Measurements from ENCODE around the gene JMJD8.

The JMJD8 gene

DNA sequence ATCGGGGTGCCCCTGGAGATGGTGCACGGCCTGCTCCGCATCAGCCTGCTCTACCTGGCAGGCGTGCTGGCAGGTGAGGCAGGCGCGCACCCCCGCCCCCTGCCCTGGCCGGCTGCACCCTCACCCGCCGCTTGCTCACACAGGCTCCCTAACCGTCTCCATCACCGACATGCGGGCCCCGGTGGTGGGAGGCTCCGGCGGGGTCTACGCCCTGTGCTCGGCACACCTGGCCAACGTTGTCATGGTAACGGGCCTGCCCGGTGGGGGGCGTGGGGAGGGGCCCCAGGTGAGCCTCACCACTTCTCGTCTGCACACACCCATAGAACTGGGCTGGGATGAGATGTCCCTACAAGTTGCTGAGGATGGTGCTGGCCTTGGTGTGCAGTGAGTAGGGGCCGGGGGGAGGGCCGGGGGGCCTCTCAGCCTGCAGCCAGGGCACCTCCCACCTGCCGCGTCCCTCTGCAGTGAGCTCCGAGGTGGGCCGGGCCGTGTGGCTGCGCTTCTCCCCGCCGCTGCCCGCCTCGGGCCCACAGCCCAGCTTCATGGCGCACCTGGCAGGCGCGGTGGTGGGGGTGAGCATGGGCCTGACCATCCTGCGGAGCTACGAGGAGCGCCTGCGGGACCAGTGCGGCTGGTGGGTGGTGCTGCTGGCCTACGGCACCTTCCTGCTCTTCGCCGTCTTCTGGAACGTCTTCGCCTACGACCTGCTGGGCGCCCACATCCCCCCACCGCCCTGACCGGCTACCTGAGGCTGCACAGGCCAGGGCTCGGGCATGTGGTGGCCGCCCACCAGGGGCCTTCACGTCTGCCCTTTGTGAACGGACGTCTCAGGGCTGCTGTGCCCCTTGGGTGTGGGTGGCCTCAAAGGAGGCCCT, 6.6 kb downstream of the JMJD8 start:
- no peak for DNase-seq (ENCODE audit: low read depth, low spot score)

DNA sequence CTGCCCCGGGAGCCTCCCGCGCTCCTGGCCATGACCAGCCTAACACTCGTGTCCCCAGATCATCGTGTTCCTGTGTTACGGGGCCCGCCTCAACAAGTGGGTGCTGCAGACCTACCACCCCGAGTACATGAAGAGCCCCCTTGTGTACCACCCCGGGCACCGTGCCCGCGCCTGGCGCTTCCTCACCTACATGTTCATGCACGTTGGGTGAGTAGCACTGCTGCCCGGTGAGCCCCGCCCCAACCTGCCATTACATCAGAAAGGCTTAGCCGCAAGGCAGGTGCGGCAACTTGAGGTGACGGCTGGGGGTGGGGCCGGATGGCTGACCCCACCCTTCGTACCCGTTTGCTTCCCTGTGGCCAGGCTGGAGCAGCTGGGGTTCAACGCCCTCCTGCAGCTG, 7.2 kb downstream of the JMJD8 start:
- no peak for DNase-seq (ENCODE audit: low read depth, low spot score)

DNA sequence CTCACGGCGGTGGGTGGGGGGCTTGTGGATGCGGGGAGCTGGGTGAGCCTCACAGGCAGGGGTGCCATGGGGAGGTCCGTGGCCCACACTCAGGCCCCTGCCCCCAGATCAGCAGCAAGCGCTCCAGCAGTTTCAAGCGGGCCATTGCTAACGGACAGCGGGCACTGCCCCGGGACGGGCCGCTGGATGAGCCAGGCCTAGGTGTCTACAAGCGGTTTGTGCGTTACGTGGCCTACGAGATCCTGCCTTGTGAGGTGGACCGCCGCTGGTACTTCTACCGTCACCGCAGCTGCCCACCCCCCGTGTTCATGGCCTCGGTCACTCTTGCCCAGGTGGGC, 7.6 kb downstream of the JMJD8 start:
- DNase-seq (ENCODE audit: low read depth, low spot score): no peak

DNA sequence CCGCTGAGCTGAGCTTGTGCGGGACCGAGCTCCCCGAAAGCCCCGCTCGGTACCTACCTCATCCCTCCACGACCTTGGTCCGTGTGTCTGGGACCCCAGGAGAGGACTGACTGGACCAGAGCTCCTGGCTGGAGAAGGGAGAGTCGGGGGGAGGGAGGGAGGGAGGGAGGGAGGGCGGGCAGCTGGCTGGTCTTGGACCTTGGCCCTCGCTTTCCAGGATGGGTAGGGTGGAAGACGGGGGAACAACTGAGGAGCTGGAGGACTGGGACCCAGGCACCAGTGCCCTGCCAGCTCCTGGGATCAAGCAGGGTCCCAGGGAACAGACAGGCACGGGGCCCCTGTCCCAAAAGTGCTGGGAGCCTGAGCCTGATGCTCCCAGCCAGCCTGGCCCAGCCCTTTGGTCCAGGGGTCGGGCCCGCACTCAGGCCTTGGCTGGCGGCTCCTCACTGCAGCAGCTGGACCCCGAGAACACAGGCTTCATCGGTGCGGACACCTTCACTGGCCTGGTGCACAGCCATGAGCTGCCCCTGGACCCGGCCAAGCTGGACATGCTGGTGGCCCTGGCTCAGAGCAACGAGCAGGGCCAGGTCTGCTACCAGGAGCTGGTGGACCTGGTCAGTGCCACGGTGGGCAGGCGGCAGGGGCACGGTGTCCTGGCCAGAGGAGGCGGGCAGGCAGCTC, 8.1 kb downstream of the JMJD8 start:
- DNase-seq (ENCODE audit: low read depth, low spot score): no peak

DNA sequence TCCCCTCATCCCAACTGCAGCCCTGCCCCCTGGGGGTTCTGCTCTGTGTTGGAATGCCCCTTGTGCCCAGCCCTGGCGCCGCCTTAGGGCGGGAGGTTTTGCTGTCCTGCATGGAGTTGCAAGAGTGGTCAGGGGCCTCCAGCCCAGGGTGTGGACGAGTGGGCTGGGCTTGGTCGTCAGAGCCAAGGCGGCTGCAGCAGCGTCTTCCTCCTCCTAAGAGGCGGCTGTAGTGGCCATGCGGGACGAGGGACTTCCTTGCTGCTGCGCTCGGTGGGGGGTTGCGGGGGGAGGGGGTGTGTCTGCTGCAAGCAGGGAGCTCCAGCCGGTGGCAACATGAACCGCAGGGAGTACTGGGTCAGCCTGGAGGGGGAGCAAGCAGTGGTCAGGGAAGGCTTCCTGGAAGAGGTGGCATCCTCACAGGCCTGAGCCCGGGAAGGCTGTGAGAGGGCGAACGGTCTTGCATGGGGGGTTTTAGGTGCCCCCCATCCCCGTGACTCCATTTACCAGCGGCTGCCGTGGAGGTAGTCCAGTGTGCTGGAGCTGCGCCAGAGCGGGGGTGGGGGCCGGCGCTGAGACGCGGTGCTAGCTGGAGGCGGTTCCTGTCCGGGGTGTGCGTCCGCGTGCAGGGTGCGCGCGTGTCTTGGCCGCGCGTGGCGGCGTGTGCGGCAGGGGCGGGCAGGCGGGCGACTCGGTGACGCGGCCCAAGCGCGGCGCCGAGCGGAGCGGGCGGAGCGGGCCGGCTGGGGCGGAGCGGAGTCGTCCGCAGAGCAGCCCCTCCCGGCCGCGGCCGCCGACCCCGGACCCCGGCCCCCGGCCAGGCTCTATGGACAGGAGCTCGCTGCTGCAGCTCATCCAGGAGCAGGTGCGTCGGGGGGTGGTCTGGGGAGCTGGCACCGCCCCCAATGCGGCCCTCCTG, 8.9 kb downstream of the JMJD8 start, which contains the start of gene RHBDL1:
Gene RHBDL1 (plus strand): TSS at position 704 of the 916 bp plus-strand sequence. CDS start 120 bp downstream, at position 824.
- DNase-seq (ENCODE audit: low read depth, low spot score): peak; percentile 66

DNA sequence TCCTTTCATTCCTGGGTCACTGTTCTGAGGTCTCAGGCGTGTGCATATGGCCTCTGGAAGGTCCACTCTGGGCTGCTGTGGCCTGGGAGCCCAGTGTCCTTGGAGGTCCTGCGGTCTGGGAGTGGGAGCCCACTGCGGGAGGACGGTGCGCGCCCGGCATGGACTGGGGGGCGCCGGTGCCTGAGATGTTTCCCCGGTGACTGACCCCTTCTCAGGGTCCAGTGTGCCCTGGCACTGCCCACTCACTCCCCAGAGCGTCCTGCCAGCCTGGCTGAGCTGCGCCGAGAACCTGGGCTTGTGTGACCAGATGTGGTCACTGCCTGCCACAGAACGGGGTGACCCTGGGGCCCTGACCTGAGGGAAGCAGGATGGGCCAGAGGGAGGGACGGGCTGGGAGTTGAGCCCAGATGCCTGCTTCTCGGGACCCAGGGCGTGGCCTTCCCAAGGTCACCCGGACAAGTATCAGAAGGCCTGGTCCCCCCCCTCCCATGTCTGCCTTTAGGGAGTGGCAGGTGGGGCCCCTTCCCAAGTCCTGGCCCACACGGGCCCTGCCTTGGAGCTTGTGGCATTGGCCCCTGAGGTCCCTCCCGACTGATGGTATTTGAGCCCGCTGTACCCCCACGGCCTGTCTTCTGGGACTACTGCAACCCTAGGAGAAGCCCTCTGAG, 9.8 kb downstream of the JMJD8 start:
- DNase-seq (ENCODE audit: low read depth, low spot score): no peak

DNA sequence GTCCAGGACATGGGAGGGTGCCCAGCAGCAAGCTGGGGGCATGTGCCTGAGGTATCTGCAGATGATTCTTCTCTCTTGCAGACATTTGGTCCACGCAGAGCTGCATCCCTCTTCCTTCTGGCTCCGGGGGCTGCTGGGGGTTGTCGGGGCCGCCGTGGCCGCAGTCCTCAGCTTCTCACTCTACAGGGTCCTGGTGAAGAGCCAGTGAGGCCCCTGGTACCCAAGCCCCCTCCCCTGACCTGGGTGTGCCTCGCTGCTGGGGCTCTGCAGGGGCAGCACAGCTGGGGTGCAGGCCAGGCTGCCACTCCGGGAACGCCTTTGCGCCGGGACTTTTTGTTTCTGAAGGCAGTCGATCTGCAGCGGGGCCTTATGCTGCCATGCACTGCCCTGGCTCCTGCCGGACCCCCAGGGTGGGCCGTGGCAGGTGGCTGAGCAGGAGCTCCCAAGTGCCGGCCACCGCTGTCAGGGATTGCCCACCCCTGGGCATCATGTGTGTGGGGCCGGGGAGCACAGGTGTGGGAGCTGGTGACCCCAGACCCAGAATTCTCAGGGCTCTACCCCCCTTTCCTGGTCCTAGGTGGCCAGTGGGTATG, 10.6 kb downstream of the JMJD8 start:
- no peak for DNase-seq (ENCODE audit: low read depth, low spot score)

DNA sequence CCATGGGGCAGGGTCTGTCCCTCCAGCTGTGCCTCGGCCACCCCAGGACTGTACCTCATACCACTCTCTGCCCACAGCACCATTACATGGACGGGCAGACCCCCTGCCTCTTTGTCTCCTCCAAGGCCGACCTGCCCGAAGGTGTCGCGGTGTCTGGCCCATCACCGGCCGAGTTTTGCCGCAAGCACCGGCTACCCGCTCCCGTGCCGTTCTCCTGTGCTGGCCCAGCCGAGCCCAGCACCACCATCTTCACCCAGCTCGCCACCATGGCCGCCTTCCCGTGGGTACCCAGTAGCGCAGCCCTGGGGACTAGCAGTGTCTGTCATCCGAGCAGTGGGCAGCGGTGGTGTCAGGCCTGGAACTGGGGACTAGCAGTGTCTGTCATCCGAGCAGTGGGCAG, 11.3 kb downstream of the JMJD8 start:
- DNase-seq (ENCODE audit: low read depth, low spot score): no peak

DNA sequence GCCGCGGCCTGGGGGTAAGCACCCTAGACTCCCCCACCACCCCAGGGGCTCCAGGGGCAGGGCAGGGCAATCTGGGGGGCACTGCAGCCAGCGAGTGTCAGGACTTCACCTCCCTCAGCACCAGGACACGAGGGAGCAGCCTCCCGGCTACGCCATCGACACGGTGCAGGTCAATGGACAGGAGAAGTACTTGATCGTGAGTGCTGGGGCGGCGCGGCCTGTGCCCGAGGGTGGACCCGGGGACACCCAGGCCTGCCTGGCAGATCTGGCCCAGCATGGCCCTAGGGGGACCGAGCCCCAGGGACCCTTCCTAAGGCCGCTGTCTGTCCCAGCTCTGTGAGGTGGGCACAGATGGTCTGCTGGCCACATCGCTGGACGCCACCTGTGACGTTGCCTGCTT, 11.8 kb downstream of the JMJD8 start:
- DNase-seq (ENCODE audit: low read depth, low spot score): no peak

DNA sequence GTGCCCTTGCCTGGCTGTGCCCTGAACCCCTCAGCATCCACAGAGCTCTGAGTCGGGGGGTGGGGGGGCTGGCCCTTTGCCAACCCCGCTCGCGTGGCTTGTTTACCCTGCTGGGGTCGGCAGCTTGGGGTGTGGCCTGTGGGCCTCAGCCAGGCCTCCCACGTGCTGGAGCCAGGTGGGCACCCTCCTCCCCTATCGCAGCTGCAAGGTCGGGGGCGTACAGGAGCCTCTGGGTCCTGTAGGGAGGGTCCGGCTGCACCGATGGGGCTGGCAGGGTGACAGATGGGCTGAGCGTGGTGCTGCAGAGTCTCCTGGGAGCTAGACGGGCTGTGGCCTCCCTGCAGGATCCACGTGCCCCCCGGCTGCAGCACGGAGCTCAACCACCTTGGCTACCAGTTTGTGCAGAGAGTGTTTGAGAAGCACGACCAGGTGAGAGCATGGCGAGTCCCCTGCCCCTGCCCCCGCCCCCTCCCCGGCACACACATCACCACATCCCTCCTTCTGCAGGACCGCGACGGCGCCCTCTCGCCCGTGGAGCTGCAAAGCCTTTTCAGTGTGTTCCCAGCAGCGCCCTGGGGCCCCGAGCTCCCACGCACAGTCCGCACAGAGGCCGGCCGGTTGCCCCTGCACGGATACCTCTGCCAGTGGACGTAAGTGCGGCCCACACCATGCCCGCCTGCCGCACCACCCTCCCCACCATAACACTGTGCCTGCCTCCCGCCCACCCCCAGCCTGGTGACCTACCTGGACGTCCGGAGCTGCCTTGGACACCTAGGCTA, 12.6 kb downstream of the JMJD8 start:
- DNase-seq (ENCODE audit: low read depth, low spot score): no peak

DNA sequence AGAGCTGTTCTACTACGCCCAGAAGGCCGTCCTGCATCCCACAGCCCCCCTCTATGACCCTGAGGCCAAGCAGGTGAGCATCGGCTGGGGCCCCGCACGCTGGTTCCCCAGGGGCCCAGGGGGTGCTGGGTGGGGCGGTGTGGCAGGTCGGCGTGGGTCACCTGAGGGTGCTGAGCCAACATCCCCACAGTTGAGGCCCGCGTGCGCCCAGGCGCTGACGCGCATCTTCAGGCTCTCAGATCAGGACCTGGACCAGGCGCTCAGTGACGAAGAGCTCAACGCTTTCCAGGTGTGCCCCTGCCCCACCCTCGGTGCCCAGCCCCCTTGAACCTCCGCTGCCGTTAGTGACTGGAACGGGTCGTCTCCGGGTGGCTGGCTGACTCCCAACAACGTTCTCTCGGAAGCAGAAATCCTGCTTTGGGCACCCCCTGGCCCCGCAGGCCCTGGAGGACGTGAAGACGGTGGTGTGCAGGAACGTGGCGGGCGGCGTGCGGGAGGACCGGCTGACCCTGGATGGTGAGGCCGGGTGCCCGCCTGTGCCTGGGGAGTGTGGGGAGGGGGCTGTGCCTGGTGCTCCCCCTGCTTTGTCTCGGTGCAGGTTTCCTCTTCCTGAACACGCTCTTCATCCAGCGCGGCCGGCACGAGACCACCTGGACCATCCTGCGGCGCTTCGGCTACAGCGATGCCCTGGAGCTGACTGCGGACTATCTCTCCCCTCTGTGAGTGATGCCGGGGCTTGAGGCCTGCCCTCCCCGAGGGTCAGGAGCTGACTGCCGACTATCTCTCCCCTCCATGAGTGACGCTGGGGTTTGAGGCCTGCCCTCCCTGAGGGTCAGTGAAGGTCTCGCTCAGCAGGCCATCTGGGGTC, 13.4 kb downstream of the JMJD8 start:
- DNase-seq (ENCODE audit: low read depth, low spot score): no peak

DNA sequence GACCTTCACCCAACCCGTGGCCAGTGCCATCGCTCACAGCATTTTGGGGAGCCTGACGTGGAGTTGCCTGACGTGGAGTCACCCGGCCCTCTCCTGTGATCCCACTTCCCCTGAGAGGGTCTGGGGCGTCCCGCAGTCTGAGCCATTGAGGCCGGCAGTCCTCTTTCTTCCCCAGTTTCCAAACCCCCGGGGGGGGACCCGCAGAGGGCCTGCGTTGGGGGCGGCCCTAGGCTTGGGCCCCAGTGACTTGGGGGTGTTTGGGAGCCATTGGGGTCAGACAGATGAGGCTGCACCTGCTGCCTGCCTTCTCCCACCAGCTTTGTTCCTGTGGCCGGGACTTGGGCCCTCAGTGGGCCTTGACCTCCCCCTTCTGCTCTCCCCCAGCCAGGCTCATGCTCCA, 14.5 kb downstream of the JMJD8 start:
- no peak for DNase-seq (ENCODE audit: low read depth, low spot score)

DNA sequence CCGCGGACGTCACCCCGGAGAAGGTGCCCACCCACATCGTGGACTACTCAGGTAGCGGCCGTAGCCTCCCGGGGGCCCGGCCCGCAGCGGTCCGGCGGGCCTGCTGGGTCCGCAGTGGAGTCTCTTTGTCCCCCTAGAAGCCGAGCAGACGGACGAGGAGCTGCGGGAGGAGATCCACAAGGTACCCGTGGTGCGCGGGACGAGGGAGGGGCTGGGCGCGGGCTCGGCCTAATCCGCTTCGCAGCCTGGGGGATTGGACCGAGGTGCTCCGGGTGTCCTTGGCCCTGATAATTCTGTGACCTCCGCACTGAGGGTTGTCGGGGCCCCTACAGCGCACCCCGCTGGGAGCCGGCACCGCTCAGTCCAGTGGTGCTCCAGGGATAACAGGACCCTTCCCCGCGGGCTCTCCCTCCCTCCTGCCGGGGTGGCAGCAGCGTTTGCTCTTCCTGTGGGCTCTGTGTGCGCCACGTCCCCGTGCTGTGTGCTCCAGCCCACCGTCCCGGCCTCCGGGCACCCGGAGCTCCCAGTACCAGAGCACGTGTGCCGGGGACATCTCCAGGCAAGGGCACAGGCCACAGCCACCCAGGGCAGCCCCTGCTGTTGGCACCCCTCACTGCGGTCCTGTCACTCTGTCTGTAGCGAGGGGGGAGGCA, 15.5 kb downstream of the JMJD8 start:
- no peak for DNase-seq (ENCODE audit: low read depth, low spot score)

DNA sequence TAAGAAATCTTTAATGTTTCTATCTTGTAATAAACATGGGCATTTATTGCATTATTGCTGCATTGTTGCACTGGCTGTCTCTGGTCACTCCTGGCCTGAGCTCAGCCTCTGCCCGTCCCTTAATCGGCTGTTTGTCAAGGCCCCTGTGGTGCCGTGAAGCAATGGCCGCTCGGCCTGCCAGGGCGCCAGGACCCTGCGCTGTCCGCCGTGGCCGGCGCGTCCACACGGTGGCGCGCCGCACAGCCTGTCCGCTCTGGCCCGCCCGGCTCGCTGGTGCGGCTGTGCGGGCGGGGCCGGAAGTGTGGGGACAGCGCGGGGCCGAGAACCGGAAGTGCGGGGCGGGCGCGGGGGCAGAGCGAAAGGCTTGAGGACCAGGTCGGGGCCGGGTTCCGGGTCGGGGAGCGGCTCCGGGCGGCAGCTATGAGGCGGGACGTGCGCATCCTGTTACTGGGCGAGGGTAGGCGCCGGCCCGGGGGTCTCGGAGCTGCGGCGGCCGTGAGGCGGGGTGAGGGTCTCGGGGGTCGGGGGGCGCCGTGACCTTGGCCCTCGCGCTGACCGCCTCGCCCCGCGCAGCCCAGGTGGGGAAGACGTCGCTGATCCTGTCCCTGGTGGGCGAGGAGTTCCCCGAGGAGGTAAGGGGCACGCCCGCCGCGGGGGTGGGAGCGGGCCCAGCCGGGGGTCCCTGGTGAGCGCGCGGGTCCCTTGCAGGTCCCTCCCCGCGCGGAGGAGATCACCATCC, 16.2 kb downstream of the JMJD8 start, which contains the start of gene RHOT2:
Gene RHOT2 (plus strand): TSS at position 353 of the 739 bp plus-strand sequence. CDS start 68 bp downstream, at position 421.
- DNase-seq (ENCODE audit: low read depth, low spot score): peak; percentile 93

DNA sequence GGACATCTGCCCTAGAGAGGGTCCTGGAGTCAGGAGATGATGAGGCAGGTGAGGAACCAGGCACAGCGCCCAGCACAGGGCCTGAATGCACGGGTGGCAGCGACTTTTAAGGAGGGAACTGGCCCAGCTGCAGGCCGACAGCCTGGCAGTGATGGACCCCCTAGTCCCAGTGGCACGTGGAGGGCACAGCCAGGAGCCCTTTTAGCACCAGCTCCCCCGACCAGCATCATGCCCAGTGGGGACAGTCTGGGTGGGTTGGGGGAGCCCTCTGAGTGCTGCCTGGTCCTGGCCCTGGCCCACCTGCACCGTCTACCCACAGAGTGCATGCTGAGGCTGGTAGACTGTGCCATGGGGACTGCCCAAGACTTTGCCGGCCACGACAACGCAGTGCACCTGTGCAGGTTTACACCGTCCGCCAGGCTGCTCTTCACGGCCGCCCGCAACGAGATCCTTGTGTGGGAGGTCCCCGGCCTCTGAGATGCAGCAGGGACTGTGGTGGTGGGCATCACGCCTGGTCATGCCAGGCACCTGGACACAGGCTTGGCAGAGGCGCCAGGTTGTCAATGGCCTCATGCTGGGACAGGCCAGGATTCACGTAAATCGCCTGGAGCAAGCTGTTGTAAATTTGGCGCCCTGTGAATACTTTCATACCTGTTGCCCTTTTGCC, 16.9 kb downstream of the JMJD8 start:
- DNase-seq (ENCODE audit: low read depth, low spot score): no peak

DNA sequence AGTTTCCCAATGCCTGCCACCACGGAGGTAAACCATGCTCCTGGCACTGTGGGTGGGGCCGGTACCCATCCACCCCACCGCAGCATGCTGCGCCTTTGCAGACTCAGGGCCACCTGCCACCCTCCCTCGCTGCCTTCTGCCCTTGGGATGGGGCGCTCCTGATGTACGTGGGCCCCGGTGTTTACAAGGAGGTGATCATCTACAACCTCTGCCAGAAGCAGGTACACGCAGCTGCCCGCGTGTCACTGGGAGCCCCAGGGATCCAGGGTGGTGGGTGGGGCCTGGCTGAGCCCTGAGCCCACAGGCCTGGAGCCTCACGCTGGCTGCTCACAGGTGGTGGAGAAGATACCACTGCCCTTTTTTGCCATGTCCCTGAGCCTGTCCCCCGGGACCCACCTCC, 17.6 kb downstream of the JMJD8 start:
- no peak for DNase-seq (ENCODE audit: low read depth, low spot score)

DNA sequence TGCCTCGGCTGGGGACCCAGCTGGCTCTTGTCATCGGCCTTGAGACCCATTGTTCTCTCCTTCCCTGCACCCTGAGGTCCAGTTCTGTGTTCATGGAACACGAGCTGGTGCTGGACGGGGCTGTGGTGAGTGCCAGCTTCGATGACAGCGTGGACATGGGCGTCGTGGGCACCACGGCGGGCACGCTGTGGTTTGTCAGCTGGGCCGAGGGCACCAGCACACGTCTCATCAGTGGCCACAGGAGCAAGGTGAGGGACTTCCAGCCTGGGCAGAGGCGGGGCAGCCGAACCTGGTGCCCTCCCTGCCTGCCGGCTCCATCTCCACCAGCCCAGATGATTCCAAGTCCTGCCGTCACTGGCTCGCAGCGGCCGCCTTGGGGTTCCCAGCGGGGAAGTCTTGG, 21.5 kb downstream of the JMJD8 start:
- no peak for DNase-seq (ENCODE audit: low read depth, low spot score)
